ENCODE measurements around the gene LYZL6.

- TF ChIP-seq POLR2A (IDR thresholded peaks at IDR 0.05; ENCODE audit: borderline replicate concordance, extremely low read depth, insufficient read depth, insufficient read length) (no peak), CTCF (IDR thresholded peaks at IDR 0.05 in 2 of 3, conservative IDR thresholded peaks at IDR 0.05 in 1 of 3; ENCODE audit: borderline replicate concordance in 1 of 3, insufficient read depth in 1 of 3, low read depth in 2 of 3, low read length in 2 of 3) (no peak), RAD21 (IDR thresholded peaks at IDR 0.05; ENCODE audit: low read depth) (no peak), POLR2AphosphoS5 (IDR thresholded peaks at IDR 0.05; ENCODE audit: low read depth, low read length) (no peak), JUND (IDR thresholded peaks at IDR 0.05) (no peak)
These were observed 34.1 kb downstream of the LYZL6 start for GRCh38 chr17:35909408-35909807.
